Activated CD8-positive, alpha-beta T cell treated with anti-CD3 and anti-CD28 coated beads for 36 hours (primary cell): ENCODE measurements around the gene COL5A1. TPM values are rescaled to one million over a fixed set of nuclear protein-coding genes. Genes with fewer than 3 reads are reported as not detected.

ENCODE experiments used
- ATAC-seq: fragments of 200-7000 bp; cut with Tn5 transposase; one replicate; pipeline ENCODE4 v1.10.0; 2021; ENCODE audit warnings: mild to moderate bottlenecking, moderate library complexity
- CTCF ChIA-PET: fragments of 350-600 bp; sonication (Branson Sonifier 250); formaldehyde crosslinking; loops from one replicate; lab custom pipeline; 2021; ENCODE audit warnings: antibody characterized with exemption; lab: Charles Lee
- POLR2A ChIA-PET: fragments of 350-600 bp; sonication (Branson Sonifier 250); formaldehyde crosslinking; loops from one replicate; lab custom pipeline; 2021; ENCODE audit warnings: antibody characterized with exemption; lab: Charles Lee
- DNase-seq: peaks from one replicate; pipeline ENCODE4 v3.0.0-alpha.2; 2020
- H3K27ac Mint-ChIP-seq: one replicate; pipeline ENCODE4 v1.8.0; 2021; ENCODE audit warnings: mild to moderate bottlenecking, mixed read lengths
- H3K27me3 Mint-ChIP-seq: one replicate; pipeline ENCODE4 v1.8.0; 2021; ENCODE audit warnings: mixed read lengths
- H3K36me3 Mint-ChIP-seq: one replicate; pipeline ENCODE4 v1.8.0; 2021; ENCODE audit warnings: low read depth, mixed read lengths
- H3K4me1 Mint-ChIP-seq: one replicate; pipeline ENCODE4 v1.8.0; 2021; ENCODE audit warnings: low read depth, mixed read lengths
- H3K4me3 Mint-ChIP-seq: one replicate; pipeline ENCODE4 v1.8.0; 2021; ENCODE audit warnings: mild to moderate bottlenecking, moderate library complexity, mixed read lengths
- H3K9me3 Mint-ChIP-seq: one replicate; pipeline ENCODE4 v1.8.0; 2021; ENCODE audit warnings: mixed read lengths
- intact Hi-C: fragments of 100-400 bp; cut with micrococcal nuclease; formaldehyde crosslinking; loops from one replicate; pipeline ENCODE4 v1.10.0; 2022
- total RNA-seq, 2 experiments: library from RNA; stranded (reverse); gene quantifications; one replicate each; pipeline ENCODE4 v1.2.3, GENCODE V29; 2021
- TF ChIP-seq, protein P1 (sequence below): fragments of 200-600 bp; IDR thresholded peaks from one replicate; pipeline ENCODE4 v1.8.0; 2022; ENCODE audit warnings: antibody characterized with exemption, mild to moderate bottlenecking

Gene COL5A1
- total RNA-seq, 2 experiments from 2014 or later = 0.29 to 0.34 TPM

DNA sequence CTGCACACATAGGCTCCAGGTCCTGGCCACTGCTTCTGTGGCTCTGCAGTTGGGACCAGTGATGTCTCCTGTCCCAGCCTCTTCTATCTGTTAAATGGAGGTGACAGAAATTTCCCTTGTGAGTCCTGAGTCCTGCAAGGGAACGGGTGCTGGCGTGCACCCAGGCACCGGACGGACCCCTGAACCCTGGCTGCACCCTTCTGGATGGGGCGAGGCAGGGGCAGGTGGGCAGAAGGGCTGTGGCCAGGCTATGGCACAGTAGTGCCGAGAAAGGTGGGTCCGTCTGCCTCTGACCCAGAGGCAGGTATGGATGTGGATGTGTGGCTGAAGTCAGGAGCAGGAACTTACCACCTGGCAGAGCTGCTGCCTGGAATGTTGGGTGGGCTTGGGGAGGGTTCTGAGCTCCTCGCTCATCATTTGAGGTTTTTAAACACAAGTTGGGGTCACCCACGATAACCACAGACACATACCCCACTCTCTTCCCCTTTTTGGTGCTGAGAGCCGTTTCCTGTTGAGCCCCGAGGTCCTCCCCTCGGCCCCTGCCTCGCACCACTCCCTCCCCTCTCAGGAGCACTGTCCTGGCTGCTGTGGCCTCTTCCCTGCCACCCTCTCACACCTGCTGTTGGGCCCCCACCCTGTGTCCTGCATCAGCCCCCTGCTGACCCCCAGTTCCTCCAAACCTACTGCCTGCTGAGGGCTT lies 82.0 kb downstream of the COL5A1 start:
- Mint-ChIP-seq H3K27me3 (peaks cover 6% of the 10 kb centered on the region), H3K4me3 (no peak overlapping the region), H3K36me3 (no peaks in the 10 kb centered on the region), H3K9me3 (no peaks in the 10 kb centered on the region), H3K4me1 (peaks cover 6% of the 10 kb centered on the region), H3K27ac (no peak overlapping the region)
- ATAC-seq (no peak), DNase-seq (no peak)
- TF ChIP-seq, protein P1, sequence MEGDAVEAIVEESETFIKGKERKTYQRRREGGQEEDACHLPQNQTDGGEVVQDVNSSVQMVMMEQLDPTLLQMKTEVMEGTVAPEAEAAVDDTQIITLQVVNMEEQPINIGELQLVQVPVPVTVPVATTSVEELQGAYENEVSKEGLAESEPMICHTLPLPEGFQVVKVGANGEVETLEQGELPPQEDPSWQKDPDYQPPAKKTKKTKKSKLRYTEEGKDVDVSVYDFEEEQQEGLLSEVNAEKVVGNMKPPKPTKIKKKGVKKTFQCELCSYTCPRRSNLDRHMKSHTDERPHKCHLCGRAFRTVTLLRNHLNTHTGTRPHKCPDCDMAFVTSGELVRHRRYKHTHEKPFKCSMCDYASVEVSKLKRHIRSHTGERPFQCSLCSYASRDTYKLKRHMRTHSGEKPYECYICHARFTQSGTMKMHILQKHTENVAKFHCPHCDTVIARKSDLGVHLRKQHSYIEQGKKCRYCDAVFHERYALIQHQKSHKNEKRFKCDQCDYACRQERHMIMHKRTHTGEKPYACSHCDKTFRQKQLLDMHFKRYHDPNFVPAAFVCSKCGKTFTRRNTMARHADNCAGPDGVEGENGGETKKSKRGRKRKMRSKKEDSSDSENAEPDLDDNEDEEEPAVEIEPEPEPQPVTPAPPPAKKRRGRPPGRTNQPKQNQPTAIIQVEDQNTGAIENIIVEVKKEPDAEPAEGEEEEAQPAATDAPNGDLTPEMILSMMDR = no peak
- intact Hi-C loops = no loop called here
- POLR2A ChIA-PET = no interaction called here
- CTCF ChIA-PET = no interaction called here

DNA sequence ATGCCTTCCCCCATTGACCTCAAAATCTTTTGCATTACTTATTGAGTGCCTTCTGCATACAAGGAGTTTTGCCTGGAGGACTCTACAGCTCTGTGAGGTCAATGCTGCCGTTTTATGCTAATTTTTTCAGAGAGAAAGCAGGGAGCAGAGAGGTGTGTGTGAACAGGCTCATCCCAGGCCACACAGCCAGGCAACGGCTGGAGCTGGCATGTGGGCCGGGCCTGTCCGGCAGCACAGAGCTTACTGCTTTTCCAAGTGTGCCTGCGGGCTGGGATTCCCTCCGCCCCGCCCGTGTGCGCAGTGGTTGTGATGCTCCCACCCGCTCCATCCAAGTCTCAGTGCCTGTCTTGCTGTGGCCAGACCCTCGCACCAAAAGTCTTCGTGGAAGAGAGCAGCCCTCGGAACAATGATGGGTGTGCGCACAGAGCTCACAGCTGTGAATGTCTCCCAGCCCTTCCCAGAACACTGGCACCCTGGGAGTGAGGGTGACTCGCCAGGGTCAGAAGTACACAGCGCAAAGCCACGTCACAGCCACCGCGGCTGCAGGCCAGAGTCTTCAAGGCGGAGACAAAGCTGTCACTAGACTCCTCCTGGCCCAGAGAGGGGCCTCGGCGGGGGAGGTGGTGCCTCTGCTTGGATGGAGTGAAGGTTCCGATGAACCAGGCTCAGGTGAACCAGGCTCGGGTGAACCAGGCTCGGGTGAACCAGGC lies 82.8 kb downstream of the COL5A1 start:
- ChIA-PET POLR2A (no interaction called here), CTCF (no interaction called here)
- DNase-seq = no peak
- H3K4me1 Mint-ChIP-seq = peaks cover 6% of the 10 kb centered on the region
- ATAC-seq = no peak
- no peaks in the 10 kb centered on the region for H3K36me3 Mint-ChIP-seq
- H3K4me3 Mint-ChIP-seq = no peak overlapping the region
- intact Hi-C loops = no loop called here
- no peak overlapping the region for H3K27ac Mint-ChIP-seq
- H3K9me3 Mint-ChIP-seq = no peaks in the 10 kb centered on the region
- H3K27me3 Mint-ChIP-seq = peaks cover 6% of the 10 kb centered on the region
- TF ChIP-seq, protein P1 = no peak

DNA sequence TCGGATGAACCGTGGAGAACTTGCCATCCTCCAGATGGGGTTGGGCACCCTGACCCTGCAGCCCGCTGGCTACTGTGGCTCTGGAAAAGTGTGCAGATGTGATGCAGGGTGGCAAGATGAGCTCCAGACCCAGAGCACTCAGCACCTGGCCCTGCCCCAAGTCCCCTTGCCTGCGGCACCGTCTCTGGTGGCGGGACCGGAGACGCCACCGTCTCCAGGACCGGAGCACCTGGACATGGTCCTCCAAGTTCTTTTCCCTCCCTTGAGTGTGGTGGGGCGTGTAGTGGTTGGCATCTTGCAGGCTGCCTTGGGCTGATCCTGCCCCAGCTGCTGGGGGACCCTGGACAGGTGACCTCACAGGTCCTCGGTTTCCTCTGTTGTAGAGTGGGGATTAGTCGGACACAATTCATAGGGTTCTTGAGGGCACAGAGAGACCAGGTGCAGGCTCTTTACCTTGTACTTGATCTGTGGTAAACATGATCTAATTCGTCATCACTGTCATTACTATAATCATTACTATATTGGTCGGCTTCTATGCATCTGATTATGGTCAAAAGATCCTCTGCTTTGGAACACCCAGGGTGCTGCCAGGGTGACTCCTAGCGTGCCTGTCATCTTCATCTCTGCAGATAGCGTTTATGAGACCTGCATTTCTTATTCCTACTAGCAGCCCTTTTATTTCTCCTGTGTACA lies 83.5 kb downstream of the COL5A1 start:
- CTCF ChIA-PET = no interaction called here
- Mint-ChIP-seq H3K27me3 (peaks cover 6% of the 10 kb centered on the region), H3K27ac (no peak overlapping the region), H3K4me3 (no peak overlapping the region), H3K36me3 (no peaks in the 10 kb centered on the region), H3K4me1 (peaks cover 6% of the 10 kb centered on the region), H3K9me3 (no peaks in the 10 kb centered on the region)
- ATAC-seq = peak; percentile 27
- intact Hi-C loops = no loop called here
- TF ChIP-seq, protein P1 = no peak
- no peak for DNase-seq
- POLR2A ChIA-PET = no interaction called here

DNA sequence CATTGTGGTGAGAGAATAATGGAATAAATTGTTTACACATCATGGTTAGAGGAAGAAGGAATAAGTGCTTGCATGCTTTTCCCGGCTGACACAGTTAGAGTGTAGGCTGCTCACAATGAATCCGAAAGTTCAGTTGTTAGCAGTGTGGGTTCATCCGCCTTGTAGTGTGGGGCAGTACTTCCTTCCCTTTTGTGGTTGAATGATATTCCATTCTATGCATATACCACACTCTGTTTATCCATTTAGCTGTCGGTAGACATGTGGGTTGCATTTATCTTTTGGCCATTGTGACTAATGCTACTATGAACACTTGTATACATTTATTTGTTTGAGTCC lies 84.0 kb downstream of the COL5A1 start:
- intact Hi-C loops = no loop called here
- Mint-ChIP-seq H3K36me3 (no peaks in the 10 kb centered on the region), H3K27me3 (peaks cover 6% of the 10 kb centered on the region), H3K9me3 (no peaks in the 10 kb centered on the region), H3K27ac (no peak overlapping the region), H3K4me1 (peaks cover 6% of the 10 kb centered on the region), H3K4me3 (no peak overlapping the region)
- CTCF ChIA-PET = no interaction called here
- no peak for DNase-seq
- POLR2A ChIA-PET = no interaction called here
- ATAC-seq = peak; percentile 64
- TF ChIP-seq, protein P1 = no peak
